SK-N-SH (cell line): ENCODE results near the gene CSTF2.

Experiments used
- EP300 ChIP-seq, 2 experiments: IDR thresholded peaks; 2 replicates each; pipeline versions ENCODE4 v1.4.0 to v1.6.1; 2012; ENCODE audit warnings: borderline replicate concordance in 1 of 2, low read depth in 1 of 2, low read length in 1 of 2
- EZH2phosphoT487 ChIP-seq: fragments of 200-600 bp; sonication (generic); IDR thresholded peaks from 2 replicates; pipeline ENCODE4 v1.6.1; 2017; ENCODE audit warnings: low read depth, mixed run types, mild to moderate bottlenecking, antibody characterized with exemption, moderate library complexity, borderline replicate concordance
- MEF2A ChIP-seq: IDR thresholded peaks from 2 replicates; pipeline ENCODE4 v1.4.0; 2012; ENCODE audit warnings: low read depth, borderline replicate concordance
- POLR2AphosphoS5 ChIP-seq: IDR thresholded peaks from 2 replicates; pipeline ENCODE4 v1.6.1; 2012; ENCODE audit warnings: low read depth, low read length
- RCOR1 ChIP-seq: fragments of 150-350 bp; IDR thresholded peaks from 2 replicates; pipeline ENCODE4 v1.6.1; 2017; ENCODE audit warnings: antibody characterized with exemption, low read length
- TAF1 ChIP-seq: IDR thresholded peaks from 2 replicates; pipeline ENCODE4 v1.6.1; 2012; ENCODE audit warnings: low read depth, mild to moderate bottlenecking, low read length, moderate library complexity, borderline replicate concordance
- YY1 ChIP-seq: IDR thresholded peaks from 2 replicates; pipeline ENCODE4 v1.4.0; 2012; ENCODE audit warnings: low read depth, mild to moderate bottlenecking
- TF ChIP-seq, protein P1 (sequence below): fragments of 200-600 bp; sonication (generic); IDR thresholded peaks from 2 replicates; pipeline ENCODE4 v1.6.1; 2017; ENCODE audit warnings: antibody characterized with exemption, mild to moderate bottlenecking, moderate library complexity
- TF ChIP-seq, protein P2 (sequence below): fragments of 150-350 bp; IDR thresholded peaks from 2 replicates; pipeline ENCODE4 v1.6.1; 2016; ENCODE audit warnings: mild to moderate bottlenecking, low read depth, low read length
- TF ChIP-seq, protein P3 (sequence below): IDR thresholded peaks from 2 replicates; pipeline ENCODE4 v1.4.0; 2012; ENCODE audit warnings: low read depth, borderline replicate concordance

DNA sequence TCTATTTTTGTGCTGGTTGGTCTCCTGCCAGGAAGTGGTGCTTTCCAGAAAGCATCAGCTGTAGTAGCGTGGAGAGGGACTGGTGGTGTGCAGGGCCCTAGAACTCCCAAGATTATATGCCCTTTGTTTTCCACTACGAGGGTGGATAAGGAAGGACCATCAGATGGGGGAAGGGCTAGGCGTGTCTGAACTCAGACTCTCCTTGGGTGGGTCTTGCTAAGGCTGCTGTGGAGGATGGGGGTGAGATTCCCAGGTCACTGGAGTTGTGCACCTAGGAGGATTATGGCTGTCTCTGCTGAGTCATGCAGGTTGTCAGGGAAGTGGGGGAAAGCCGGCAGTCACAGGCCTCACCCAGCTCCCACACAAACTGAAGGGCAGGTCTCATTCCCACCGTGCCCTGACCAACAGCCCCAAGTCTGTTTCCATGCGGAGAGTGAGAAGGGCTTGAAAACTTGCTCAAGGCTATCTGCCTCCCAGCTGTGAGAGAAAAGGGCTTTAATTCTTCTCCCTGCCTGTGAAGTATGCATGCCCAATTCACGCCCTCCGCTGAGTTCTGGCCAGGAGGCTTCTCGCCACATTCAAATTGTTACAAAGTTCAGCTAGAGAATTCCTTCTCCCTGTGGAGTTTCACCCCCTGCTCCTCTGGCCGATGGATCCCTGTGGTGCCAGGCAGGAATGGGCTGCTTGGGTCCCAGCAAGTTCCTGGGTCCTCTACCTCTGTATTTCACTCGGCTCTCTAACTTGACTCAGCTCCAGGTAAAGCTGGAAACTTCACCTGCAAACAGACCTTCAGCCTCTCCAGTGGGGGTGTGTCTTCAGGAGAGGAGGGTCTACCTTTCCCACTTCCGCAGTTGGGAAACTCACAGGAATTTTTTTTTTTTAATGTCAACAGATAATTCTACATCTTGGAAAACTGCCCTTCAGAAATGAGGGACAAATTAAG is 7.7 kb upstream of the CSTF2 start:
- TF ChIP-seq MEF2A (no peak), POLR2AphosphoS5 (no peak), RCOR1 (no peak), EP300 (IDR thresholded peaks at IDR 0.05; ENCODE audit: borderline replicate concordance in 1 of 2, low read depth in 1 of 2, low read length in 1 of 2) (no peak), TAF1 (no peak), EZH2phosphoT487 (no peak), YY1 (no peak)
- TF ChIP-seq, protein P1, sequence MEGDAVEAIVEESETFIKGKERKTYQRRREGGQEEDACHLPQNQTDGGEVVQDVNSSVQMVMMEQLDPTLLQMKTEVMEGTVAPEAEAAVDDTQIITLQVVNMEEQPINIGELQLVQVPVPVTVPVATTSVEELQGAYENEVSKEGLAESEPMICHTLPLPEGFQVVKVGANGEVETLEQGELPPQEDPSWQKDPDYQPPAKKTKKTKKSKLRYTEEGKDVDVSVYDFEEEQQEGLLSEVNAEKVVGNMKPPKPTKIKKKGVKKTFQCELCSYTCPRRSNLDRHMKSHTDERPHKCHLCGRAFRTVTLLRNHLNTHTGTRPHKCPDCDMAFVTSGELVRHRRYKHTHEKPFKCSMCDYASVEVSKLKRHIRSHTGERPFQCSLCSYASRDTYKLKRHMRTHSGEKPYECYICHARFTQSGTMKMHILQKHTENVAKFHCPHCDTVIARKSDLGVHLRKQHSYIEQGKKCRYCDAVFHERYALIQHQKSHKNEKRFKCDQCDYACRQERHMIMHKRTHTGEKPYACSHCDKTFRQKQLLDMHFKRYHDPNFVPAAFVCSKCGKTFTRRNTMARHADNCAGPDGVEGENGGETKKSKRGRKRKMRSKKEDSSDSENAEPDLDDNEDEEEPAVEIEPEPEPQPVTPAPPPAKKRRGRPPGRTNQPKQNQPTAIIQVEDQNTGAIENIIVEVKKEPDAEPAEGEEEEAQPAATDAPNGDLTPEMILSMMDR: no peak
- TF ChIP-seq, protein P2, sequence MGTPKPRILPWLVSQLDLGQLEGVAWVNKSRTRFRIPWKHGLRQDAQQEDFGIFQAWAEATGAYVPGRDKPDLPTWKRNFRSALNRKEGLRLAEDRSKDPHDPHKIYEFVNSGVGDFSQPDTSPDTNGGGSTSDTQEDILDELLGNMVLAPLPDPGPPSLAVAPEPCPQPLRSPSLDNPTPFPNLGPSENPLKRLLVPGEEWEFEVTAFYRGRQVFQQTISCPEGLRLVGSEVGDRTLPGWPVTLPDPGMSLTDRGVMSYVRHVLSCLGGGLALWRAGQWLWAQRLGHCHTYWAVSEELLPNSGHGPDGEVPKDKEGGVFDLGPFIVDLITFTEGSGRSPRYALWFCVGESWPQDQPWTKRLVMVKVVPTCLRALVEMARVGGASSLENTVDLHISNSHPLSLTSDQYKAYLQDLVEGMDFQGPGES: no peak
- TF ChIP-seq, protein P3, sequence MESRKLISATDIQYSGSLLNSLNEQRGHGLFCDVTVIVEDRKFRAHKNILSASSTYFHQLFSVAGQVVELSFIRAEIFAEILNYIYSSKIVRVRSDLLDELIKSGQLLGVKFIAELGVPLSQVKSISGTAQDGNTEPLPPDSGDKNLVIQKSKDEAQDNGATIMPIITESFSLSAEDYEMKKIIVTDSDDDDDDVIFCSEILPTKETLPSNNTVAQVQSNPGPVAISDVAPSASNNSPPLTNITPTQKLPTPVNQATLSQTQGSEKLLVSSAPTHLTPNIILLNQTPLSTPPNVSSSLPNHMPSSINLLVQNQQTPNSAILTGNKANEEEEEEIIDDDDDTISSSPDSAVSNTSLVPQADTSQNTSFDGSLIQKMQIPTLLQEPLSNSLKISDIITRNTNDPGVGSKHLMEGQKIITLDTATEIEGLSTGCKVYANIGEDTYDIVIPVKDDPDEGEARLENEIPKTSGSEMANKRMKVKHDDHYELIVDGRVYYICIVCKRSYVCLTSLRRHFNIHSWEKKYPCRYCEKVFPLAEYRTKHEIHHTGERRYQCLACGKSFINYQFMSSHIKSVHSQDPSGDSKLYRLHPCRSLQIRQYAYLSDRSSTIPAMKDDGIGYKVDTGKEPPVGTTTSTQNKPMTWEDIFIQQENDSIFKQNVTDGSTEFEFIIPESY: no peak
